Hematopoietic multipotent progenitor cell (in vitro differentiated cells): ENCODE data around the gene AVEN. TPM values are rescaled to one million over a fixed set of nuclear protein-coding genes. Genes with fewer than 3 reads are reported as not detected.
"Not testable (repeated sequence)": the region's sequence is repeated elsewhere in the genome, so short reads cannot be mapped to it uniquely, and the experiment has no call there.

Source experiments
- DNase-seq, 3 donors: peaks; one replicate each; pipeline ENCODE4 v3.0.0-alpha.2; 2011 to 2015; ENCODE audit warnings: low read depth in 2 of 3, low spot score in 2 of 3
- total RNA-seq: library from RNA; depleted of rRNA; stranded (reverse); fragments of >200 nt; gene quantifications from one replicate; pipeline ENCODE4 v1.2.3, GENCODE V29; 2012

AVEN gene, protein sequence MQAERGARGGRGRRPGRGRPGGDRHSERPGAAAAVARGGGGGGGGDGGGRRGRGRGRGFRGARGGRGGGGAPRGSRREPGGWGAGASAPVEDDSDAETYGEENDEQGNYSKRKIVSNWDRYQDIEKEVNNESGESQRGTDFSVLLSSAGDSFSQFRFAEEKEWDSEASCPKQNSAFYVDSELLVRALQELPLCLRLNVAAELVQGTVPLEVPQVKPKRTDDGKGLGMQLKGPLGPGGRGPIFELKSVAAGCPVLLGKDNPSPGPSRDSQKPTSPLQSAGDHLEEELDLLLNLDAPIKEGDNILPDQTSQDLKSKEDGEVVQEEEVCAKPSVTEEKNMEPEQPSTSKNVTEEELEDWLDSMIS
- total RNA-seq = 5.9 TPM

- DNase-seq = peak; percentile 25 to 59 (median 56)
These were observed at the start of gene AVEN for GRCh38 chr15:34038871-34039789. AVEN (minus strand) TSS chr15:34039204; CDS start chr15:34039046, 158 bp downstream.

DNA sequence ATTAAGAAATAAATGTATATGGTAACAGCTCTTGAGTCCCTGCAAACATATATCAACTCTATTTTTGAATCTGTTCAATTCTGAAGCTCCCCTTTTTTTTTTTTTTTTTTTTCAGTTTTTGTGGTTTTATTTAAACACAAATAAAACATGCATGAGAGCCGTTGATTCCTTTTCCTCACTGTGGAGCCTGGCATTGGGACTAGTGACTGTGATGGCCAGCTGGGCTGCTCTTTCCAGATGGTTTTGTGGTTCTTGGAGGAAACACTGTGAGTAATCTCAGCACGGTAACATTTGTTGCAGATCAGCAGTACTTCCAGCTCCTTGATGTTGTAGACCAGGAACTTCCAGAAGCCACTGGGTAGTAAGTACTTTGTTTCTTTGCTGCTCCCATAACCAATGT, 46.7 kb upstream of the AVEN start:
- DNase-seq = no peak

DNA sequence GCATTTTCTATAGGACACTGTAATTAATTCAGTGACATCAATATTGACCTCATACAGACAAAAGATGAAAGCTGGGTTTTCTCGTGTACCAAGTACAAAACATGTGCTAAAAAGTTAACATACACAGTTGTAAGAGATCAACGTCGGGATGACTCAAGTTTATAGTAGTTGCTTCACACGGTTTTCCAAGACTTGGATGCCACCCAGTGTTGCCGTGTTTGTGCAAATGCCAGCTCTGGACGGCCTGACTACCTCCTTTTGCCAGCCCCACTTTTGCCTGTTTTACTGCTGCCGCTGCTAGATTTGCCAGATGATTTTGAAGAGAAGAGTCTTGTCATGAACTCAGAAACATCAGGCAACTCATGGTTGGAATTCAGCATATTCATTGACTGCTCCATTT, 45.1 kb upstream of the AVEN start:
- DNase-seq = no peak

DNA sequence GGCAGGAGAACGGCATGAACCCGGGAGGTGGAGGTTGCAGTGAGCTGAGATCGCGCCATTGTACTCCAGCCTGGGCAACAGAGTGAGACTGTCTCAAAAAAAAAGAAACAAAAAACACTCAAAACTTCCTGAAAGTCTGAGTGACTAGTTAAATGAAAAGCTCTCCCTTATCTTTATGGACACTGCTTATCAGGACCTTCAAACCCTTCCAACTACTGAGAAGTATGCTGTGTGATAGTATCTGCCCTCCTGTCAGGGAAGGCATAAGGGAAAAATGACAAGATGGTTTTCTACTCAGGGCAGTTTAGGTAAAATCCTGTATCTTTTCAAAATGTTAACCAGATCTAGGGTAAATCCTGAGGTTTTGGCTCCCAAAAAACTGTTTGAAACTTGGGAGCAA, 40.9 kb upstream of the AVEN start:
- no peak for DNase-seq

- DNase-seq = no peak
These were observed 39.9 kb upstream of the AVEN start for GRCh38 chr15:34078900-34079299.

DNA sequence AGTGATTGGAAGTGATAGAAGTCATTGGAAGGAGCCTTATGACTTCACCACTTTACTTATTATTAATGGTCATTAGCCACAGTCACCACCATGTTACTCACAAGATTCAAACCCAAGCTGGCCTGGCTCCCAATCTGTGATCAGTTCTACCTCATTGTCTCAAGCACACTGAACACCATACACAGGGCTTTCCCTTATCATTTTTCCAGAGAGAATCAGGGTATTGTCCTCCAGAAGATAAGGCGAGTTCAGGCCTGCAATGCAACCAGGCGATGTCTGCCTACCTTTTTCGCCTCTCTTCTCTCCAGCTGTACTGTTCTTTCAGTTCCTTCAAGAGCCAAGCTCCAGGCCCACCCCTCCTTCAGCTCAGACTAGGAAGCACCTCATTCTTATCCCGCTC, 37.8 kb upstream of the AVEN start:
- DNase-seq = no peak

DNA sequence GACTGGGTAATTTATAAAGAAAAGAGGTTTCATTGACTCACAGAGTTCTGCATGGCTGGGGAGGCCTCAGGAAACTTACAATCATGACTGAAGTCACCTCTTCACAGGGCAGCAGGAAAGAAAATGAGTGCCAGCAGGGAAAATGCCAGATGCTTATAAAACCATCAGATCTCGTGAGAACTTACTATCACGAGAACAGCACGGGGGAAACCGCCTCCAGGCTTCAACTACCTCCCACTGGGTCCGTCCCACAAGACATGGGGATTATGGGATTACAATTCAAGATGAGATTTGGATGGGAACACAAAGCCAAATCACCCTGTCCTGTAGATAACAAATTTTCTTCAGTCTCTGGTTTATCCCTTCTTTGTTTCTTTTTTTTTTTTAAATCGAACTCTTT, 31.0 kb upstream of the AVEN start:
- no peak for DNase-seq

- DNase-seq = no peak
These were observed 26.9 kb upstream of the AVEN start for GRCh38 chr15:34065941-34066340.

DNA sequence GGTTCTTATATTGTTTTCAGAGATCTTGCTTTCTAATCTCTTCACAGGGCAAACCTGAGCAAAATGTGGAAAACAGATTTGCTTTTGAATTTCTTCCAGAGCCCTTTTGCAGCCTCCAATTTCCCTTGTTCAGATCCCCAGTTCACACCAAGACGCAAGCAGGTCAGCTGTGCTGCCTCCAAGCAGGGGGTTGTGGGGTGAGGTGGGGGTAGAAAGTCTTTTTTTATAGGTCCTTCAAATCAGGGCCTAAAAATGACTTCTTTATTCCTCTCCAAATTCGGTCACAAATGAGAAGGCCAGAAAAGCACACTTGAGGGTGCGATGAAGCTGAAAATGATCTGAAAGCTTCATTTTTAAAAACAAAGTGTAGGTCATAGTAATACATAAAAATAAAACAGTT, 26.3 kb upstream of the AVEN start:
- no peak for DNase-seq

DNA sequence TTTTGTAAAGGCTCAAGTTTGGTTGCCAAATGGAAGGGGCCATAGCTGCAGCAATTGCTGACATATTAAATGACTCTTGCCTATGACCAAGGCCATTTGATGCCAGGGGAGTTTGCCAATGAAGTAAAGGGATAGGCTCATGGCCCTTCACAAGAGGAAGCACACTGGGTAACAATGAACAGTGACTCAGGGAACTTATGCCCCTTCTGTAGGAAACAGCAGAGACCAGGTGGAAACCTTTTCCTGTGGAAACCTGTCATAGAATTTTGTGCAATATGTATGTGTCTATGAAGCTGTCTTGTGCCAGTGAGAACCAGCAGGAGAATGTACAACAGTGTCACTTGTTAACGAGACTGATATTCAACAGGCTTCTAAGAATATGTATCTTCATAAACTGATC, 25.4 kb upstream of the AVEN start:
- peak in 1 of 3 donors; percentile 32 for DNase-seq

DNA sequence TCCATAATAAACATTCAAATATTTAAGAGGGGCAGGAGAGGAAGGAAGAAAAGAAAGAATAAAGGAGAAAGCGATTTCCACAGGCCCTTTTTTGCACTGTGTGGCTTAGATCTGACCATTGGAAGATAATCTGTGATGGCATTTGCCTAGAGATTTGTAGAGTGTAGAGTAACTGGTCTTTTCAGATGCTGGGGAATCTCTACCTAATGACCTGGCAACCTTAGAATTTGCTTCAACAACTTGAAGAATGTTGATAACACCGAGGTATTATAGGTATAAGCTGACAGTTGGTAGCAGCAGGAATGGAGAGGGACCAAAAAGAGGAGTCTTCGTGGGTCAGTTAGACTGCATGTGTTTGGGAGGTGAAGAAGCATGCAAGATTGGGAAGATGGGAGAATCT, 20.9 kb upstream of the AVEN start:
- DNase-seq = no peak

- no peak for DNase-seq
These were observed 20.5 kb upstream of the AVEN start for GRCh38 chr15:34059476-34059875.

- DNase-seq = no peak
These were observed 17.9 kb upstream of the AVEN start for GRCh38 chr15:34056911-34057310.

DNA sequence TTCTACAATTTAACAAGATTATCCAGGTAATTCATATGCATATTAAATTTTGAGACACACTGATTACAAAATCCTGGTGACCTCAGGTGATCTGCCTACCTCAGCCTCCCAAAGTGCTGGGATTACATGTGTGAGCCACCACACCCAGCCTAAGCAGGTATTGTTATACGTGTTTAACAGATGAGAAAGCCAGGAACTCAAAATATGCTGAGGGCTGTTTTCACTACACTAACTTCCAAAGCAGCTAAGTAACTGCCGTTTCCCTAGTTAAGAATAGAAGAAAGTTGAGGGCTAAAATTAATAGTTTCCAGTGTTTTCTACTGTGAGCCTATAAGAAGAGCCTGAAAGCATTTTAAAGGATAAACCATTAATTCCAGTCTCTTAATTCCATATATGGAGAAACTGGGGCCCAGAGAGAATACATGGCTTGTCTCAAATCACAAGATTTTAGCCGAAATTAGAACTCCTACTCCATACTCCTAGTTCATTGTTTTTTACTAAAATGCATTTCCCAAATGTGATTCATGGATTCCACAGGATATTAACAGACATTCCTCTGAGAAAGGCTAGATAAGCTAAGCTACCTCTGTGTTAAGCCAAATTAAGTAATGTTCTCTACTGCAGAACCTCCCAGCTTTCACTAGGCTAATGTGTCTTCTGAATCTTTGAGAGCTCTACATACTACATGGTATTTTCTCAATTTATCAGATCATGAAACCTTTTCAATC, 17.0 kb upstream of the AVEN start:
- DNase-seq = no peak

GRCh38 chr15:34054081-34054707, 15.2 kb upstream of the AVEN start:
- no peak for DNase-seq

DNA sequence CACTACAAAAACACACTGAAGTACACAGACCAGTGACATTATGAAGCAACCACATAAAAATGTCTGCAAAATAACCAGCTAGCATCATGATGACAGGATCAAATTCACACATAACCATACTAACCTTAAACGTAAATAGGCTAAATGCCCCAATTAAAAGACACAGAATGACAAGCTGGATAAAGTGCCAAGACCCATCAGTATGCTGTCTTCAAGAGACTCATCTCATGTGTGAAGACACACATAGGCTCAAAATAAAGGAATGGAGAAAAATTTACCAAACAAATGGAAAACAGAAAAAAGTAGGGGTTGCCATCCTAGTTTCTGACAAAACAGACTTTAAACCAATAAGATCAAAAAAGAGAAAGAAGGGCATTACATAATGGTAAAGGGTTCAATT, 11.4 kb upstream of the AVEN start:
- DNase-seq = not testable (repeated sequence)

DNA sequence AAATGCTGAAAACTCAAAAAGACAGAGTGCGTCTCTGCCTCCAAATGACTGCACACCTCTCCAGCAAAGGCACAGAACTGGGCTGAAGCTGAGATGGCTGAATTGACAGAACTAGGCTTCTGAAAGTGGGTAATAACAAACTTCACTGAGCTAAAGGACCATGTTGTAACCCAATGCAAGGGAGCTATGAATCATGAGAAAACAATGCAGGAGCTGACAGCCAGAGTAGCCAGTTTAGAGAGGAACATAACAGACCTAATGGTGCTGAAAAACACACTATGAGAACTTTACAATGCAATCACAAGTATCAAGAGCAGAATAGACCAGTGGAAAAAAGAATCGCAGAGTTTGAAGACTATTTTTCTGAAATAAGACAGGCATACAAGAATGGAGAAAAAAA, 10.1 kb upstream of the AVEN start:
- no peak for DNase-seq

DNA sequence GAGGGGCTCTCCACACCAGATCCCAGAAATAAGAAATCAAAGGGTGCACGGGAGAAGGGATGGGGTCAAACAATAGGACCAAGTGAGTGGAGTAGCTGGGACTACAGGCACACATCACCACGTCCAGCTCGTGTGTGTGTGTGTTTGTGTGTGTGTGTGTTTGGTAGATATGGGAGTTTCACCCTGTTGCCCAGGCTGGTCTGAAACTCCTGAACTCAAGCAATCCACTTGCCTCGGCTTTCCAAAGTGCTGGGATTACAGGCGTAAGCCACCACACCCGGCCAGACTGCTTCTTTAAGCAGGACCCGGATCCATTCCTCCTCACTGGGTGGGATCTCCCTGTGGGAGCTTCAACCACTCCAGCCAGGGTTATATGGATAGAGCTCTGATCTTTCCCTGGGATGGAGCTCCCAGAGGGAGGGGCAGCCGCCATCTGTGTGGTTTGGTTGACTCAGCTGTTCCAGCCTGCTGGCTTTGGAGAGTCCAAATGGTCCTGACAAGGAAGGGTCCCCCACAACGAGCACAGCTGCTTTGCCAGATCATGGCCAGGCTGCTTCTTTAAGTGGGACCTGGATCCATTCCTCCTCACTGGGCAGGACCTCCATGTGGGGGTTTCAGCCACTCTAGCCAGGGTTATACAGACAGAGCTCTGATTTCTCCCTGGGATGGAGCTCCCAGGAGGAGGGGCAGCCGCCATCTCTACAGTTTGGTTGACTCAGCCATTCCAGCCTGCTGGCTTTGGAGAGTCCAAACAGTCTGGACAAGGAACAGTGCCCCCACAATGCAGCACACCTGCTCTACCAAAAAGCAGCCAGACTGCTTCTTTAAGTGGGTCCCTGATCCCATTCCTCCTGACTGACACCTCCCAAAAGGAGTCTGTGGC, 9.1 kb upstream of the AVEN start:
- no peak for DNase-seq

GRCh38 chr15:34046471-34047145, 7.6 kb upstream of the AVEN start:
- no peak for DNase-seq
